Stimulated activated effector memory CD8-positive, alpha-beta T cell treated with anti-CD3 and anti-CD28 coated beads, Interleukin-12 subunit alpha, Interleukin-12 subunit beta, amount 100 ng/mL, for 72 hours (primary cell): ENCODE data around the gene FKBP1A.

ENCODE experiments used
- ATAC-seq: fragments of 150-1000 bp; cut with Tn5 transposase; 2 replicates; pipeline ENCODE4 v1.10.0; 2021
- DNase-seq, 2 donors: peaks; one replicate each; pipeline ENCODE4 v3.0.0; 2021 to 2022; ENCODE audit warnings: low spot score in 2 of 2
- H3K27ac Mint-ChIP-seq: one replicate; pipeline ENCODE4 v1.8.0; 2022; ENCODE audit warnings: mild to moderate bottlenecking, mixed read lengths
- H3K36me3 Mint-ChIP-seq: one replicate; pipeline ENCODE4 v1.8.0; 2022; ENCODE audit warnings: mild to moderate bottlenecking, mixed read lengths
- H3K4me1 Mint-ChIP-seq: one replicate; pipeline ENCODE4 v1.8.0; 2022; ENCODE audit warnings: mixed read lengths
- H3K4me3 Mint-ChIP-seq: one replicate; pipeline ENCODE4 v1.8.0; 2022; ENCODE audit warnings: mild to moderate bottlenecking, mixed read lengths
- H3K9me3 Mint-ChIP-seq: one replicate; pipeline ENCODE4 v1.8.0; 2022; ENCODE audit warnings: mixed read lengths

FKBP1A gene

GRCh38 chr20:1381753-1382591 is 10.9 kb downstream of the FKBP1A start:
- Mint-ChIP-seq H3K9me3 (no peaks in the 10 kb centered on the region), H3K36me3 (peaks cover 66% of the 10 kb centered on the region), H3K4me3 (no peak overlapping the region), H3K27ac (no peak overlapping the region), H3K4me1 (peaks cover 72% of the 10 kb centered on the region)
- ATAC-seq (no peak), DNase-seq (no peak)

- peaks cover 72% of the 10 kb centered on the region for H3K36me3 Mint-ChIP-seq
- H3K27ac Mint-ChIP-seq = no peak overlapping the region
- peaks cover 66% of the 10 kb centered on the region for H3K4me1 Mint-ChIP-seq
- H3K4me3 Mint-ChIP-seq = no peak overlapping the region
- ATAC-seq (no peak), DNase-seq (no peak)
- H3K9me3 Mint-ChIP-seq = no peaks in the 10 kb centered on the region
Observed at GRCh38 chr20:1378735-1379125, 14.1 kb downstream of the FKBP1A start.

- H3K4me3 Mint-ChIP-seq = peak overlapping the region; percentile 58
- DNase-seq = no peak
- H3K9me3 Mint-ChIP-seq = no peaks in the 10 kb centered on the region
- peak overlapping the region; percentile 93 for H3K27ac Mint-ChIP-seq
- peaks cover 66% of the 10 kb centered on the region for H3K4me1 Mint-ChIP-seq
- peaks cover 72% of the 10 kb centered on the region for H3K36me3 Mint-ChIP-seq
- peak; percentile 85 for ATAC-seq
Observed at GRCh38 chr20:1377984-1378734, 14.7 kb downstream of the FKBP1A start.

- peaks cover 66% of the 10 kb centered on the region for H3K4me1 Mint-ChIP-seq
- no peaks in the 10 kb centered on the region for H3K9me3 Mint-ChIP-seq
- peak overlapping the region; percentile 93 for H3K27ac Mint-ChIP-seq
- DNase-seq (peak in 1 of 2 donors; percentile 76), ATAC-seq (peak; percentile 89)
- peak overlapping the region; percentile 58 for H3K4me3 Mint-ChIP-seq
- H3K36me3 Mint-ChIP-seq = peaks cover 72% of the 10 kb centered on the region
Observed at GRCh38 chr20:1377341-1377871, 15.4 kb downstream of the FKBP1A start.

- peak overlapping the region; percentile 93 for H3K27ac Mint-ChIP-seq
- H3K36me3 Mint-ChIP-seq = peaks cover 77% of the 10 kb centered on the region
- peaks cover 63% of the 10 kb centered on the region for H3K4me1 Mint-ChIP-seq
- no peaks in the 10 kb centered on the region for H3K9me3 Mint-ChIP-seq
- peak overlapping the region; percentile 58 for H3K4me3 Mint-ChIP-seq
- DNase-seq (no peak), ATAC-seq (peak; percentile 41)
Observed at GRCh38 chr20:1376408-1377270, 16.2 kb downstream of the FKBP1A start.

- peaks cover 84% of the 10 kb centered on the region for H3K36me3 Mint-ChIP-seq
- peak overlapping the region; percentile 93 for H3K27ac Mint-ChIP-seq
- no peak for ATAC-seq
- peak overlapping the region; percentile 17 for H3K4me3 Mint-ChIP-seq
- no peak for DNase-seq
- no peaks in the 10 kb centered on the region for H3K9me3 Mint-ChIP-seq
- H3K4me1 Mint-ChIP-seq = peaks cover 63% of the 10 kb centered on the region
Observed at GRCh38 chr20:1376007-1376406, 16.8 kb downstream of the FKBP1A start.

GRCh38 chr20:1375515-1375914 is 17.3 kb downstream of the FKBP1A start:
- Mint-ChIP-seq H3K9me3 (no peaks in the 10 kb centered on the region), H3K4me3 (peak overlapping the region; percentile 17), H3K4me1 (peaks cover 58% of the 10 kb centered on the region), H3K36me3 (peaks cover 89% of the 10 kb centered on the region), H3K27ac (peak overlapping the region; percentile 93)
- no peak for ATAC-seq
- no peak for DNase-seq

GRCh38 chr20:1374246-1374645 is 18.6 kb downstream of the FKBP1A start:
- DNase-seq = no peak
- H3K36me3 Mint-ChIP-seq = peaks cover 96% of the 10 kb centered on the region
- H3K27ac Mint-ChIP-seq = no peak overlapping the region
- H3K4me3 Mint-ChIP-seq = no peak overlapping the region
- no peak for ATAC-seq
- H3K4me1 Mint-ChIP-seq = peaks cover 46% of the 10 kb centered on the region
- H3K9me3 Mint-ChIP-seq = no peaks in the 10 kb centered on the region

GRCh38 chr20:1373614-1374013 is 19.2 kb downstream of the FKBP1A start:
- Mint-ChIP-seq H3K4me3 (no peak overlapping the region), H3K4me1 (peaks cover 39% of the 10 kb centered on the region), H3K9me3 (no peaks in the 10 kb centered on the region), H3K36me3 (peaks cover 99% of the 10 kb centered on the region), H3K27ac (peak overlapping the region; percentile 67)
- DNase-seq (no peak), ATAC-seq (no peak)

GRCh38 chr20:1373036-1373435 is 19.8 kb downstream of the FKBP1A start:
- H3K9me3 Mint-ChIP-seq = no peaks in the 10 kb centered on the region
- H3K27ac Mint-ChIP-seq = peak overlapping the region; percentile 70

GRCh38 chr20:1371830-1372539 is 20.9 kb downstream of the FKBP1A start:
- Mint-ChIP-seq H3K4me3 (no peak overlapping the region), H3K9me3 (no peaks in the 10 kb centered on the region), H3K27ac (peak overlapping the region; percentile 70), H3K36me3 (peaks cover 100% of the 10 kb centered on the region), H3K4me1 (peaks cover 23% of the 10 kb centered on the region)
- no peak for DNase-seq
- ATAC-seq = no peak

More at GRCh38 chr20:1373036-1373435, 19.8 kb downstream of the FKBP1A start:
- ATAC-seq = no peak
- H3K4me1 Mint-ChIP-seq = peaks cover 34% of the 10 kb centered on the region
- peaks cover 100% of the 10 kb centered on the region for H3K36me3 Mint-ChIP-seq
- DNase-seq = no peak
- no peak overlapping the region for H3K4me3 Mint-ChIP-seq

GRCh38 chr20:1371202-1371782 is 21.6 kb downstream of the FKBP1A start:
- Mint-ChIP-seq H3K9me3 (no peaks in the 10 kb centered on the region), H3K4me3 (no peak overlapping the region), H3K4me1 (peaks cover 16% of the 10 kb centered on the region), H3K27ac (peak overlapping the region; percentile 70), H3K36me3 (peaks cover 100% of the 10 kb centered on the region)
- DNase-seq (no peak), ATAC-seq (no peak)

- Mint-ChIP-seq H3K4me3 (no peak overlapping the region), H3K4me1 (peaks cover 11% of the 10 kb centered on the region), H3K27ac (peak overlapping the region; percentile 70), H3K36me3 (peaks cover 95% of the 10 kb centered on the region), H3K9me3 (no peaks in the 10 kb centered on the region)
- DNase-seq (no peak), ATAC-seq (no peak)
Observed at GRCh38 chr20:1370548-1371110, 22.2 kb downstream of the FKBP1A start.

- Mint-ChIP-seq H3K36me3 (peaks cover 95% of the 10 kb centered on the region), H3K27ac (peak overlapping the region; percentile 27), H3K9me3 (no peaks in the 10 kb centered on the region), H3K4me3 (no peak overlapping the region), H3K4me1 (peaks cover 13% of the 10 kb centered on the region)
- DNase-seq (no peak), ATAC-seq (no peak)
Observed at GRCh38 chr20:1369970-1370369, 22.9 kb downstream of the FKBP1A start.
